ENCODE results near the gene TMEM26.

The TMEM26 gene

DNA sequence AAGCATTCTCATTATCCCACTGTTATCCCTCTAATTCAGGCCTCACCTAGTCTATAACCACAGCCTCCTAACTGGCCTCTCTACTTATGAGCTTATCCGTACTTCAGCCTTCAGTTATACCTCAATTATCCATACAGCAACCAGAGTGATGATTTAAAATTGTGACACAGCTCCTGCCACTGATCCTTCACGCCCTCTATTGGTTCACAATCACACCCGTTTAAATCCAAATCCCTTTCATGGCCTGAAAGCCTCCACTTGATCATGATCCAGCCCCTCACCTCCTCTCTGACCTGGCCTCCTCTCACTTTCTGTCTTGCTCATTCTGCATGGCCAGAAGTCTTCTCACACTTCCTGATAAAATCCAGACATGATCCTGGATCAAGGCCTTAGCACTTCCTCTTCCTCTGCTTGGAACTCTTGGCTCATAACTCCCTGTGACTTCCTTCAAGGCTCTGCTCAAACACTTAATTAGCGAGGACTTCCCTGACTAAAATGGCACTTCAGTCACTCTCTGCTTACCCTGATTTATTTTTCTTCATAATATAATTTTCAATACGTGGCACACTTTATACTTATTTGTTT, 19.0 kb upstream of the TMEM26 start:
- 42% methylated on average over 4 of the region's 5 CpGs for WGBS
- Histone ChIP-seq H3K9ac (ENCODE audit: low read length) (no peak overlapping the region), H2AK5ac (ENCODE audit: low read length, severe bottlenecking) (no peak overlapping the region), H2BK120ac (ENCODE audit: low read depth, low read length) (no peak overlapping the region), H4K8ac (ENCODE audit: low read length) (peak overlapping the region; percentile 10), H3K79me1 (replicated peaks; ENCODE audit: low read length, poor library complexity, severe bottlenecking) (no peaks in the 10 kb centered on the region), H3K4me1 (ENCODE audit: control insufficient read depth, insufficient read depth, low read depth, low read length) (peaks cover 2% of the 10 kb centered on the region), H3K27ac (ENCODE audit: low read length, poor library complexity, severe bottlenecking) (no peak overlapping the region), H3K23ac (ENCODE audit: low read length in 2 of 2) (no peak overlapping the region), H3K27me3 (ENCODE audit: control insufficient read depth in 1 of 2, insufficient read depth in 1 of 2, low read length in 2 of 2) (no peaks in the 10 kb centered on the region), H3K4me3 (ENCODE audit: insufficient read depth in 1 of 2, low read depth in 1 of 2, low read length in 2 of 2) (no peak overlapping the region), H3K14ac (ENCODE audit: low read length in 2 of 2) (peak overlapping the region in 1 of 2 experiments; percentile 6), H3K9me3 (ENCODE audit: control insufficient read depth, low read length) (no peaks in the 10 kb centered on the region), H2BK15ac (ENCODE audit: low read depth, poor library complexity, severe bottlenecking) (no peak overlapping the region), H2BK12ac (ENCODE audit: low read length in 2 of 2) (peak overlapping the region in 1 of 2 experiments; percentile 79), H2AFZ (ENCODE audit: low read depth, low read length) (no peak overlapping the region), H3K36me3 (ENCODE audit: control insufficient read depth in 1 of 2, insufficient read depth in 2 of 2, low read depth in 1 of 2, low read length in 2 of 2) (no peaks in the 10 kb centered on the region), H3K18ac (ENCODE audit: low read depth in 1 of 2, low read length in 2 of 2) (peak overlapping the region; percentile 10 to 84), H4K91ac (ENCODE audit: low read length) (no peak overlapping the region), H3K4ac (ENCODE audit: low read depth in 1 of 2, low read length in 2 of 2) (no peak overlapping the region), H3K4me2 (ENCODE audit: low read length, poor library complexity, severe bottlenecking) (no peak overlapping the region), H2BK5ac (ENCODE audit: low read depth, low read length, poor library complexity, severe bottlenecking) (no peak overlapping the region)
- peak; percentile 18 for DNase-seq

DNA sequence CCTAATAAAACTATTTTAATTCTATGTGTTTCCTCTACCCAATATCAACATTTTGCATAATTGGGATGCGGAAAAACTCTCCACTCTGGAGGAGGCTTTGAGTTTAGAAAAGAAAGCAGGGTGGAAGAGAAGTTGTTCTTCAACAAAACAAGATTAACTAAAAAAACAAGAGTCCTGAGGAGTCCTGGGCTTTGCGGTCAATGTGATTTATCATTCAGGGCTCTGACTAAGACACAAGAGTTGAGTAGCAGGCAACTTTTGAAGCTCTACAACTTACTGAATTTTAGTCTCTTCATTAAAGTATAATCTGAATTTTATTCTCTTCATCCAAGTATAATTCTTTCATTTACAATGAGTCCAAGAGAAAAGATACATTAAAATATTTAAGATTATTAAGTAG, 18.3 kb upstream of the TMEM26 start:
- no peak overlapping the region for H2AK5ac ChIP-seq (ENCODE audit: low read length, severe bottlenecking)
- H3K4me2 ChIP-seq (ENCODE audit: low read length, poor library complexity, severe bottlenecking), result no peak overlapping the region

DNA sequence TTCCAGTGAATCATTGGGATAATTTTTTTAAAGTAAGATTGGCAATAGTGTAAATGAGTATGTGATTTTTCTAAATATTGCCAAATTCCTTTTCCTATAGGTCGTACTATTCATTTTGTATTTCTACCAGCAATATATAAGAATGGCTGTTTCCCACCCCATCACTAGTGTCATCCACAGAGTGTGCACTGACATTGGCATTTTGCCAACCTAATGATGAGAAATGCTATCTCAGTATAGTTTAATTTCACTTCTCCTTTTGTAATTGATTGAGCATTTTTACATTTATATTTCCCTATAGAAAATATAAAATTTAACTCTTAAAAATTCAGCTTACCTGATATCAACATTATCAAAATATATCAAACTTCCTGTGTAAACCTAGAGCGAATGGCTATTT, 17.6 kb upstream of the TMEM26 start:
- H3K9me3 ChIP-seq (ENCODE audit: control insufficient read depth, low read length), result no peaks in the 10 kb centered on the region
- WGBS, result 100% methylated on average over 2 of the region's 2 CpGs
- H3K18ac ChIP-seq (ENCODE audit: low read depth in 1 of 2, low read length in 2 of 2), result no peak overlapping the region
- no peak overlapping the region for H3K14ac ChIP-seq (ENCODE audit: low read length in 2 of 2)
- no peak for DNase-seq
- H2AK5ac ChIP-seq (ENCODE audit: low read length, severe bottlenecking), result no peak overlapping the region
- no peak overlapping the region for H3K23ac ChIP-seq (ENCODE audit: low read length in 2 of 2)
- H4K91ac ChIP-seq (ENCODE audit: low read length), result no peak overlapping the region
- no peak overlapping the region for H3K4me3 ChIP-seq (ENCODE audit: insufficient read depth in 1 of 2, low read depth in 1 of 2, low read length in 2 of 2)
- no peak overlapping the region for H2BK12ac ChIP-seq (ENCODE audit: low read length in 2 of 2)
- H3K9ac ChIP-seq (ENCODE audit: low read length), result no peak overlapping the region
- no peak overlapping the region for H4K8ac ChIP-seq (ENCODE audit: low read length)
- no peak overlapping the region for H2BK120ac ChIP-seq (ENCODE audit: low read depth, low read length)
- H2AFZ ChIP-seq (ENCODE audit: low read depth, low read length), result no peak overlapping the region
- H2BK15ac ChIP-seq (ENCODE audit: low read depth, poor library complexity, severe bottlenecking), result no peak overlapping the region
- no peak overlapping the region for H2BK5ac ChIP-seq (ENCODE audit: low read depth, low read length, poor library complexity, severe bottlenecking)
- H3K36me3 ChIP-seq (ENCODE audit: control insufficient read depth in 1 of 2, insufficient read depth in 2 of 2, low read depth in 1 of 2, low read length in 2 of 2), result no peaks in the 10 kb centered on the region
- H3K4ac ChIP-seq (ENCODE audit: low read depth in 1 of 2, low read length in 2 of 2), result no peak overlapping the region
- H3K4me1 ChIP-seq (ENCODE audit: control insufficient read depth, insufficient read depth, low read depth, low read length), result peaks cover 2% of the 10 kb centered on the region
- H3K27me3 ChIP-seq (ENCODE audit: control insufficient read depth in 1 of 2, insufficient read depth in 1 of 2, low read length in 2 of 2), result no peaks in the 10 kb centered on the region
- H3K27ac ChIP-seq (ENCODE audit: low read length, poor library complexity, severe bottlenecking), result no peak overlapping the region
- no peaks in the 10 kb centered on the region for H3K79me1 ChIP-seq (replicated peaks; ENCODE audit: low read length, poor library complexity, severe bottlenecking)
- no peak overlapping the region for H3K4me2 ChIP-seq (ENCODE audit: low read length, poor library complexity, severe bottlenecking)

More for the DNA sequence above, 18.3 kb upstream of the TMEM26 start:
- Histone ChIP-seq H3K14ac (ENCODE audit: low read length in 2 of 2) (no peak overlapping the region), H2BK12ac (ENCODE audit: low read length in 2 of 2) (no peak overlapping the region), H3K23ac (ENCODE audit: low read length in 2 of 2) (no peak overlapping the region), H3K4me1 (ENCODE audit: control insufficient read depth, insufficient read depth, low read depth, low read length) (peaks cover 2% of the 10 kb centered on the region), H3K27me3 (ENCODE audit: control insufficient read depth in 1 of 2, insufficient read depth in 1 of 2, low read length in 2 of 2) (no peaks in the 10 kb centered on the region), H3K9me3 (ENCODE audit: control insufficient read depth, low read length) (no peaks in the 10 kb centered on the region), H2BK15ac (ENCODE audit: low read depth, poor library complexity, severe bottlenecking) (no peak overlapping the region), H2BK120ac (ENCODE audit: low read depth, low read length) (no peak overlapping the region), H3K4me3 (ENCODE audit: insufficient read depth in 1 of 2, low read depth in 1 of 2, low read length in 2 of 2) (no peak overlapping the region), H4K8ac (ENCODE audit: low read length) (no peak overlapping the region), H3K36me3 (ENCODE audit: control insufficient read depth in 1 of 2, insufficient read depth in 2 of 2, low read depth in 1 of 2, low read length in 2 of 2) (no peaks in the 10 kb centered on the region), H2BK5ac (ENCODE audit: low read depth, low read length, poor library complexity, severe bottlenecking) (no peak overlapping the region), H3K9ac (ENCODE audit: low read length) (no peak overlapping the region), H3K27ac (ENCODE audit: low read length, poor library complexity, severe bottlenecking) (no peak overlapping the region), H3K18ac (ENCODE audit: low read depth in 1 of 2, low read length in 2 of 2) (no peak overlapping the region), H4K91ac (ENCODE audit: low read length) (no peak overlapping the region), H3K79me1 (replicated peaks; ENCODE audit: low read length, poor library complexity, severe bottlenecking) (no peaks in the 10 kb centered on the region), H3K4ac (ENCODE audit: low read depth in 1 of 2, low read length in 2 of 2) (no peak overlapping the region), H2AFZ (ENCODE audit: low read depth, low read length) (no peak overlapping the region)
- peak; percentile 76 for DNase-seq
- 33% methylated on average over 1 of the region's 2 CpGs for WGBS

DNA sequence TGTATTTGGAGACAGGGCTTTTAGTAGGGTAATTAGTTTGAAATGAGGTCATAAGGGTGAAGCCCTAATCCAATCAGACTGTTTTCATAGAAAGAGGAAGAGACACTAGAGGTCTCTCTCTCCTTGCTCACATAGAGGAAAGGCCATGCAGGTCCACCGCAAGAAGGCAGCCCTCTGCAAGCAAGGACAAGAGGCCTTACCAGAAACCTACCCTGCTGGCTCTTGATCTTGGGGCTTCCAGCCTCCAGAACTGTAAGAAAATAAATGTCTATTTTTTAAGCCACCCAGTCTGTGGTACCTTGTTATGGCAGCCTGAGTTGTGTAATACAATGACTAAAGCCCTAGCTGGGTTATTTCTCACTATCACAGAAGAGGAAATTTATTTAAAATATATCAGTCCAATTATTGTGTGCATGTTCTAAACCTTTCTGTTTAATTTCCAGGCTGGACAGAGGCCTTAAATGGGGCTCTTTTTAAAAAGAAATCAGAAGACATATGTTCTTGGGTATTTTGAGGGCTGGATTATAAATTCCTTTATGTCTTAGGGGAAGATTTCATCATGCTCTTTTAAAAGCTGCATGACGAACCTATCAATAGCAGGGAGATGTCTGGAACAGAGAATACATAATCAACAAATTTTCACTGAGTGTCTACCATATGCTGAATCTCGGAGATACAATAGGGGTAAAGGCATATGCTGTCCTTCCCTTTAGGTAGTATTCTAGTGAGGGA, 12.9 kb upstream of the TMEM26 start:
- no peak overlapping the region for H3K27ac ChIP-seq (ENCODE audit: low read length, poor library complexity, severe bottlenecking)
- no peaks in the 10 kb centered on the region for H3K27me3 ChIP-seq (ENCODE audit: control insufficient read depth in 1 of 2, insufficient read depth in 1 of 2, low read length in 2 of 2)
- H3K9ac ChIP-seq (ENCODE audit: low read length), result no peak overlapping the region
- peaks cover 2% of the 10 kb centered on the region for H3K4me1 ChIP-seq (ENCODE audit: control insufficient read depth, insufficient read depth, low read depth, low read length)
- no peak overlapping the region for H2BK120ac ChIP-seq (ENCODE audit: low read depth, low read length)
- no peak overlapping the region for H3K4me2 ChIP-seq (ENCODE audit: low read length, poor library complexity, severe bottlenecking)
- H4K8ac ChIP-seq (ENCODE audit: low read length), result no peak overlapping the region
- H3K4me3 ChIP-seq (ENCODE audit: insufficient read depth in 1 of 2, low read depth in 1 of 2, low read length in 2 of 2), result no peak overlapping the region
- no peak overlapping the region for H2BK12ac ChIP-seq (ENCODE audit: low read length in 2 of 2)
- no peak overlapping the region for H2BK5ac ChIP-seq (ENCODE audit: low read depth, low read length, poor library complexity, severe bottlenecking)
- H3K4ac ChIP-seq (ENCODE audit: low read depth in 1 of 2, low read length in 2 of 2), result no peak overlapping the region
- no peaks in the 10 kb centered on the region for H3K36me3 ChIP-seq (ENCODE audit: control insufficient read depth in 1 of 2, insufficient read depth in 2 of 2, low read depth in 1 of 2, low read length in 2 of 2)
- no peak overlapping the region for H2BK15ac ChIP-seq (ENCODE audit: low read depth, poor library complexity, severe bottlenecking)
- no peaks in the 10 kb centered on the region for H3K79me1 ChIP-seq (replicated peaks; ENCODE audit: low read length, poor library complexity, severe bottlenecking)
- no peak overlapping the region for H3K23ac ChIP-seq (ENCODE audit: low read length in 2 of 2)
- no peak overlapping the region for H4K91ac ChIP-seq (ENCODE audit: low read length)
- DNase-seq, result peak; percentile 24
- no peaks in the 10 kb centered on the region for H3K9me3 ChIP-seq (ENCODE audit: control insufficient read depth, low read length)
- no peak overlapping the region for H2AK5ac ChIP-seq (ENCODE audit: low read length, severe bottlenecking)
- peak overlapping the region in 1 of 2 experiments; percentile 14 for H3K18ac ChIP-seq (ENCODE audit: low read depth in 1 of 2, low read length in 2 of 2)
- no peak overlapping the region for H3K14ac ChIP-seq (ENCODE audit: low read length in 2 of 2)
- no peak overlapping the region for H2AFZ ChIP-seq (ENCODE audit: low read depth, low read length)
- WGBS, result 91% methylated on average over 3 of the region's 3 CpGs
